GM21515 (cell line): ENCODE data around the gene KNCN.

ENCODE experiments used
- ATAC-seq: cut with Tn5 transposase; IDR thresholded peaks from one replicate; pipeline ENCODE4 v1.9.1; 2021; ENCODE audit not compliant: unreplicated experiment

KNCN gene

DNA sequence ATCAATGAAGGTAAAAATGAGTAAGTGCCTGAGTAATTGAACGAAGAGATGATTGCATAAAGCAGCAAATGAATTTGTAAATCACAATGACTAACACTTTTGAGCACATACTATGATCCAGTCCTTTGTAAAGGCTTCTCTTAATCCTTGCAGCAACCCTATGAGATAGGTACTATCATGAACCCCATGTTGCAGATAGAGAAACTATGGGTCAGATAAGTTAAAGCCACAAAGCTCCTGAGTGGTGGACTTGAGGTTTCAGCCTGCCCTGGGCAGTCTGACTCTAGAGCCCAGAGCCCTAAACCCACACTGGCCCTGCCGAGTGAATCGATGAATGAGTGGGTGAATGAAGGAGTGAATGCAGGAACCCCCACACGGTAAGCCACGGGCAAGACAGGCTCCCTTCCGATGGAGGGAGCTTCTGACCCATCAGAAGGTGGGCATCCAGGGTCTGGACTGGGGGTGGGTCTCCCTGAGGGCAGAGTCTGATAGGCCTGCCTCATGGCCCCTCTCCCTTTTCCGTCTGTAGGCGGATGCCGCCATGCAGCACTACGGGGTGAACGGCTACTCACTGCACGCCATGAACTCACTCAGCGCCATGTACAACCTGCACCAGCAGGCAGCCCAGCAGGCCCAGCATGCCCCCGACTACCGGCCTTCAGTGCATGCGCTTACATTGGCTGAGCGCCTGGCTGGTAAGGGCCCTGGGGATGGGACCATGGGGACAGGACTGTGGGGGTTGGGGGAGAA lies 44.8 kb downstream of the KNCN start:
- ATAC-seq = no peak

DNA sequence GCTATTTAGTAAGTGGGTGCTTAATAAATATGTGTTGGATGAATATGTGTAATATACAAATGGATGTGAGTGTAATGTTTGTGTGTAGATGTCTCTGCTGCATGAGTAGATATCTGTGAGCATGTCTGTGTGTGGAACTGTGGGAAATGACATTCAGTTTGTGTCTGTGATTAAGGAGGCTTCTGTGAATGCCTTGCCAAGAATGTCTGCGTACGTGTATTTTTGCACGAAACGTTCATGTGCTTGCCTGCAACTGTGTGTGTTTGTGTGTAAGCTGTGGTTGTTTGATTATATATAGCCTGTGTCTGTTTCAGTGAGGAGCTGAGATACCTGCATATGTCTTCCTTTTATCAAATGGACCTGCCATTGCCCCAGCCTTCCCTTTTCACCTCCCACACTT lies 48.0 kb downstream of the KNCN start:
- no peak for ATAC-seq

DNA sequence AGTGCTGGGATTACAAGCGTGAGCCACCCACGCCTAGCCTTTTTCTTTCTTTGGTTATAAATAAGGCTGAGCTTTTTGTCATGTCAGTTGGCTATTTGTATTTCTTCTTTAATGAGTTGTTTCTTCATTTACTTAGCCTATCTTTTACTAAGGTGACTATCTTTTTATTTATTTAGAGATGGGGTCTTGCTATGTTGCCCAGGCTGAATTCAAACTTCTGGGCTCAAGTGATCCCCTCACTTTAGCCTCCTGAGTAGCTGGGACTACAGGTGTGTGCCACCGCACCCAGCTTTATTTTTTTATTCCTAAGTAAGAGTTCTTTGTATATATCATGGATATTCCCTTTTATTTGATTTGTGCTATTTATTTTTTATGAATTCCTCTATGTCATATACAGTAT lies 49.9 kb downstream of the KNCN start:
- ATAC-seq = no peak

DNA sequence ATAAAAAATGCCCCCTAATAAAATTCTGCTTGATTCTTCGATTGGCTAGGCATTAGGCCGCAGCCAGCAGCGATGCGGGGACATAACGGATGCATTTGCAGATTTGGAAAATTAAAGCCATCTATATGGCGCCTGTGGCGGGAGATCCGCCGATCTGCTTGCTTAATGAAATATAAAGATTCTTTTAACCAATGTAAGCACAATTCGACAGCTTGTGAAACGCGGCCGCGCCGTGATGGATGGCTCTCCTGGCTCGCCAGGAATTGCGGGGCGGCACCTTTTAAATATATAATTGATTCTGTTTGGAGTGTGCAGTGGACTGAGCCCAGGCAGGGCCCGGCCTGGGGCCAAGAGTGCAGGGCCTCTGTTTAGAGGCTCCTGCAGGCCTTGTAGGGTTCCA lies 53.8 kb downstream of the KNCN start:
- ATAC-seq = no peak

DNA sequence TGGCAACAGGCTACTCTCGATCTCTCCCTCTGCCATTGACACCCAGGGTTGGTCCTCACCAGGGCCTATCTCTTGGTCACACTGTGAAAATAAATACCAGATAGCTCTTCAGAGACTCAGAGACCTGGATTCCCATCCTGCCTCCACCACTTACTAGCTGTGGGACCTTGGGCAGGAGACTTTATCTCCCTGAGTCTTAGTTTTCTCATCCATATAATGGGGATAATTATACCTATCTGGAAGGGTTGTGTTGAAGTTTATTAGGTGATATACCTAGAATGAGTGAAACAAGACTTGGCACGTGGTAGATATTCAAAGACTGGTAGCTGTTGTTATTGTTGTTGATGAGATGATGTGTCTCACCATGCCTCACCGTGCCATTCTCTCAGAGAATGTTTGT lies 54.4 kb downstream of the KNCN start:
- no peak for ATAC-seq

DNA sequence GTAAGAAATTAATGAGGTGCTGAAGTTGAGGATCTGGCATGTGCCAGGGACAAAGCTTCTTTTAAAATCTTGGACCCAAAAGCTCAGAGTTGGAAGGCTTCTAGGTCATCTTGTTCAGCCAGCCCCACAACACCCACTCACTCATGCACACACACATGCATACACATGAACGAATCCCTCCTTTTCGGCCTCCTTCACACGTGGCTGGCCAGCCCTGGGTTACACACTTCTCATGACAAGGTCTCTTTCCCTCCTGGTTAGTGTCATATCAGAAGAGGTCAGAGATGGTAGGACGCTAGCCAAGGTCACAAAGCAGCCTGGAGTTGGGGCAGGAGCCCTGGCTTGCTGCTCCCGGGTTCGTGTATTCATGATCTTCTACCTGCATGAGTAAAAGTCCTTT lies 54.9 kb downstream of the KNCN start:
- no peak for ATAC-seq

DNA sequence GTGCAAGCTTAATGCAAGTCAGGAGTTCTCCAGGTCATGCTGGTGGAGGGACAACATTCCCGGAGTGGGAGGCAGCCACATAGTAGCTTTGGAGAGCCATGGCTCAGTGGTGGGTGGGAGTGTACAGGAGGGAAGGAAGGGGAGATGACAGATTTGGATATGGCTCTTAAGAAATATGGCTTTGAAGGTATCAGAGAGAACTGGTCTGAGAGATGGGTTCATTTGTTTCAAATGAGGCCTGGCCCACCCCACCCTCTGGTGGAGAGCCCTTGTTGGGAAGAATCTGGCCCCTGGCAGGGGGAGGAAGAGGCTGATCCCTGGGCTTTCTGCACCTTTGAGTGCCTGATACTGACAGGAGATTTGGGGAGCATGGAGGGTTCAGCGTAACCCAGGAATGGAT lies 55.7 kb downstream of the KNCN start:
- no peak for ATAC-seq
